ENCODE data around the gene MRPS30. TPM values are rescaled to one million over a fixed set of nuclear protein-coding genes. Genes with fewer than 3 reads are reported as not detected.
A peak's percentile ranks its signal among the peaks of the same experiment; 100 is the strongest.
"Not testable (repeated sequence)": the region's sequence is repeated elsewhere in the genome, so short reads cannot be mapped to it uniquely, and the experiment has no call there.

MRPS30 gene
- total RNA-seq, result 100 to 1,000 TPM in 1 of 2 donors, 10 to 100 TPM in 1; 60.8 to 123 TPM
- 10 to 100 TPM; 33.8 to 52.5 TPM for polyA plus RNA-seq (ENCODE audit: insufficient read length in 2 of 2)
- long read RNA-seq, donor 1, transcript MRPS30-202 (5 exons, 1,678 nt), result major isoform, 13 of 13 reads
- long read RNA-seq, donor 1, partial matches to known transcripts, result 0 of 13 reads
- long read RNA-seq, donor 1, other reads (novel, unspliced or antisense), result 0 of 13 reads
- long read RNA-seq, donor 2, transcript MRPS30-202 (5 exons, 1,678 nt), result major isoform, 7 of 7 reads
- long read RNA-seq, donor 2, partial matches to known transcripts, result 0 of 7 reads
- long read RNA-seq, donor 2, other reads (novel, unspliced or antisense), result 0 of 7 reads
- long read RNA-seq, donor 3, partial matches to known transcripts, result 0 of 2 reads
- long read RNA-seq, donor 3, other reads (novel, unspliced or antisense), result 0 of 2 reads
- long read RNA-seq, donor 4, transcript MRPS30-202 (5 exons, 1,678 nt), result major isoform, 11 of 11 reads
- long read RNA-seq, donor 4, partial matches to known transcripts, result 0 of 11 reads
- long read RNA-seq, donor 4, other reads (novel, unspliced or antisense), result 0 of 11 reads

DNA sequence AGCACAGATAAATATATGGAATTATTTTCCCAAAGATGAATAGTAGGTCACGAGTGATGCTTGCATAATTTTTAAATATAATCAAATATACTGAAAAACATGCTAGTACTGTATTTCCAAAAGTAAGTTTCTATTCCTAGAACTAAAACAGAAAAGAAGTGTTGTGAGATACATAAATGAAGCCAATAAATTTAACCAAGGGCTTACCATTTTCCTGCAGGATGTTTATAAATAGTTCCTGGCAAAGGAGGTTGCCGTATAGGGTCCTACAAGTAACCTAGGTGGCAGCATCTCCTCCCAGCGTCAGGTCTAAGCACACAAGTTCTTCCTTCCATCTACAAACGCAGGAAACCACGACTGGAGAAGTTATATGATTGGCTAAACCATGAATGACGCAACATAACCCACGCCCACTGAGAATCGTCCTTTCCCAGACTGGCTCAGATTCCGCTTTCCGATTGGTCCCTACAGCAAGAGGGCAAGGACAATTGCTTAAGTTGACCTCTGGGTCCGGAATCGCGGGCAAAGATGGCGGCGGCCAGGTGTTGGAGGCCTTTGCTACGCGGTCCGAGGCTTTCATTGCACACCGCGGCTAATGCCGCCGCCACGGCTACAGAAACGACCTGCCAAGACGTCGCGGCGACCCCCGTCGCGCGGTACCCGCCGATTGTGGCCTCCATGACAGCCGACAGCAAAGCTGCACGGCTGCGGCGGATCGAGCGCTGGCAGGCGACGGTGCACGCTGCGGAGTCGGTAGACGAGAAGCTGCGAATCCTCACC lies at the start of gene MRPS30:
Gene MRPS30 (plus strand): TSS at position 513 of the 780 bp plus-strand sequence. CDS start 16 bp downstream, at position 529.
- Histone ChIP-seq H3K9me3 (ENCODE audit: control insufficient read depth, insufficient read depth, low read length) (no peaks in the 10 kb centered on the region), H3K27ac (ENCODE audit: low read depth, low read length) (peak within 1 kb of the TSS; percentile 91), H3K27me3 (ENCODE audit: control insufficient read depth, insufficient read depth, low read length) (no peaks in the 10 kb centered on the region), H3K4me1 (ENCODE audit: control insufficient read depth, insufficient read depth, low read length) (no peaks in the 10 kb centered on the region), H3K36me3 (ENCODE audit: control insufficient read depth, insufficient read depth, low read length) (no peaks in the 10 kb centered on the region), H3K4me3 (ENCODE audit: low read depth, low read length) (peak within 1 kb of the TSS; percentile 83)
- peak; percentile 99 to 100 (median 99) for DNase-seq (ENCODE audit: low read depth in 4 of 6, low spot score in 6 of 6)
- WGBS (ENCODE audit: insufficient coverage), result under 1% methylated on average over 44 of the region's 47 CpGs

DNA sequence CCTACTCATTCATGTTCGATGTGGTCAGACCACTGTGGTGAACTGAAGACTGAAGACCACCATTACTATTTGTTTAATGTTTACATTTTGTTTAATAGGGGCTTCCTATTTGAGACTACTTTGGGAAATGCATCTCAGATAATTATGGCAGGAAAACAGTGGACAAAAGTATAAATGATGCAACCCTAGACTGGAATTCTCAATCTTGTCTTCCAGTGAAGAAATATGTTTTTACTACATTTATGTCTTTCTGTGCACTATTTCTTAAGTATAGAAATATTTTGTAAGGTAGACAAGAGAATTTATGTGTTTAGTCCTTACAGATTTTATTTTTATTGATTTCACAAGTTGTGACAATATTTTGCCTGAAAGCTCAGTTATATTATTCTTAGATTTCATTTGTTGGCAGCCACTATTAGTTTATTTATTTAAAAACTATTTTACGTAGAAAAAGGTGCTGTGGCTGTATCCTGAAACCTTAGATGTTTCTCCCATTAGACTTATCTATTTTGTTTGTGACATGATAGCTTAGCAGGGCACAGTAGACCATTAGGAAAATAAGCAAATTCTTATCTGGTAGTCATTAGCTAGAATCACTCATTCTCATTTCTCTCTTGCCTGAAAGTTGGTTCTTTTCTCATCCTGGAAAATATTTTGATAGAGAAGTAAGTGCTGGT lies 39.4 kb upstream of the MRPS30 start:
- Histone ChIP-seq H3K9me3 (ENCODE audit: control insufficient read depth, insufficient read depth, low read length) (peaks cover 2% of the 10 kb centered on the region), H3K4me1 (ENCODE audit: control insufficient read depth, insufficient read depth, low read length) (no peaks in the 10 kb centered on the region), H3K4me3 (ENCODE audit: low read depth, low read length) (no peak overlapping the region), H3K27me3 (ENCODE audit: control insufficient read depth, insufficient read depth, low read length) (no peaks in the 10 kb centered on the region), H3K27ac (ENCODE audit: low read depth, low read length) (no peak overlapping the region), H3K36me3 (ENCODE audit: control insufficient read depth, insufficient read depth, low read length) (no peaks in the 10 kb centered on the region)
- WGBS (ENCODE audit: insufficient coverage), result no CpG with 5 or more reads among the region's 2 CpGs
- DNase-seq (ENCODE audit: low read depth in 4 of 6, low spot score in 6 of 6), result no peak

DNA sequence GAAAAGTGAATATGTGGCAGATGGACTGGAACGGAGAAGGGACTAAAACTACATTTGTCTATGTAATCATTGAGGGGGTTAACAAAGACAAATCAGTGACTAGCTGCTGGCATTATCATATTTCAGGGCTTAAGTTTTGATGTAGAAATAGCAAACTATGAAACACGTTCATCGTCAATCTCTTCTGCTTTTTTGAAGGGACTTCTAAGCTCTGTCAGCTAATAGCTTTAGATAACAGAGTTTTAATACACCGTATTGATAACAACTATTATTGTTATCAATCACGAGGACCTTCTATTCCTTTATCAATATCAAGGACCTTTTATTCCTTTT lies 38.9 kb upstream of the MRPS30 start:
- Histone ChIP-seq H3K27me3 (ENCODE audit: control insufficient read depth, insufficient read depth, low read length) (no peaks in the 10 kb centered on the region), H3K27ac (ENCODE audit: low read depth, low read length) (no peak overlapping the region), H3K9me3 (ENCODE audit: control insufficient read depth, insufficient read depth, low read length) (peaks cover 2% of the 10 kb centered on the region), H3K4me1 (ENCODE audit: control insufficient read depth, insufficient read depth, low read length) (no peaks in the 10 kb centered on the region), H3K36me3 (ENCODE audit: control insufficient read depth, insufficient read depth, low read length) (no peaks in the 10 kb centered on the region), H3K4me3 (ENCODE audit: low read depth, low read length) (no peak overlapping the region)
- DNase-seq (ENCODE audit: low read depth in 4 of 6, low spot score in 6 of 6), result no peak
- WGBS (ENCODE audit: insufficient coverage), result 100% methylated on average over 1 of the region's 5 CpGs

DNA sequence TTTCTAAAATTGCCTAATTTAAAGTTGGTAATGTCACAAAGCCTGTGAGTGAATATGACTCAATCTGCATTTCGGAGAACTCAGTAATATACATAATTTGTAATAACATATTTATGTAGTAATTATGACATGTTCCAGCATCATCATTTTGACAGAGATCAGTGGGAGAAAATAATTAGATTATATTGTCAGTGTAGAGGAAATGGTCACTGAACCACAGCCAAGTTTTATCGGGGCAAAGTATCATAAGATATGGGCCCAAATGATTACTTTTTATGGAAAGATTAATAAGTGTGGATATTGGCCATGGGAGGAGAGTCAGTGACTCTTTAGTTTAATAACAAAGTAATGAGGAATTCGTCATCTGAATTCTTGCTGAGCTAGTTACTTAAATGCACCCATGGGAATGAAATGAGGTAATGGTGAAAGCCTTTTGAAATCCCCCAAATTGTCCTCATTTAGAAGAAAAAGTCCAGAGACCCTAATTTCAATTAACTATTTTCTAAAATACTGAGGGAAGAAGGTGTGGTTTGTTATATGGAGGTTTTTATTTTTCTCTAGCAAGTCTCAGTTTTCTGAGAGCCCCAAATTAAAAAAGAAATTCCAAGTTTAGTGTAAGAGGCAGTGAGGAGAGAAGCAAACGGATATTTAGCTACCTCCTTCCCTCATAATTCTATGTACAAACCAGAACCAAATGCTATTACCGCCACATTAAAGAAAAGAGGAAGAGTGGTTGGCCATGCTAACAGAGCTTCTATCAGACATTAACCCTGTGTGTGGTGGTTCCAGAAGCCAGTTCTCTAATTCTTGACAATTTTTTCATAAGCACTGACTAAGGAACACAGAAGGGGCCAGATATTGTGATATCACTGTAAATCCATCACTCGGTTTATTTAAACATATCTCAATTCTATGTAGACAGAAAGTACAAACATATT lies 37.7 kb upstream of the MRPS30 start:
- H3K4me3 ChIP-seq (ENCODE audit: low read depth, low read length), result no peak overlapping the region
- H3K27ac ChIP-seq (ENCODE audit: low read depth, low read length), result no peak overlapping the region
- no peaks in the 10 kb centered on the region for H3K4me1 ChIP-seq (ENCODE audit: control insufficient read depth, insufficient read depth, low read length)
- WGBS (ENCODE audit: insufficient coverage), result 63% methylated on average over 2 of the region's 6 CpGs
- H3K36me3 ChIP-seq (ENCODE audit: control insufficient read depth, insufficient read depth, low read length), result no peaks in the 10 kb centered on the region
- H3K9me3 ChIP-seq (ENCODE audit: control insufficient read depth, insufficient read depth, low read length), result peaks cover 2% of the 10 kb centered on the region
- no peak for DNase-seq (ENCODE audit: low read depth in 4 of 6, low spot score in 6 of 6)
- no peaks in the 10 kb centered on the region for H3K27me3 ChIP-seq (ENCODE audit: control insufficient read depth, insufficient read depth, low read length)

DNA sequence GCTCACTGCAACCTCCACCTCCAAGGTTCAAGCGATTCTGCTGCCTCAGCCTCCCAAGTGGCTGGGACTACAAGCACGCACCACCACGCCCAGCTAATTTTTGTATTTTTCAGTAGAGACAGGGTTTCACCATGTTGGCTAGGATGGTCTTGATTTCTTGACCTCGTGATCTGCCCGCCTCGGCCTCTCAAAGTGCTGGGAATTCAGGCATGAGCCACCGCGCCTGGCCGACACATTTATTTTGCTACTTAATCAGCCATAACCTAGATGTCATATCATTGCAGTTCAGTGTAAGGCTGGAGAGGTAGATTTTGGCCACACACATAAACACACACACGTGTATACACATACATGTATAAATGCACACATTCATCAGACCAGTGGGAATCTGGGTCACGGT lies 36.4 kb upstream of the MRPS30 start:
- 100% methylated on average over 3 of the region's 11 CpGs for WGBS (ENCODE audit: insufficient coverage)
- H3K4me1 ChIP-seq (ENCODE audit: control insufficient read depth, insufficient read depth, low read length); DNase-seq (ENCODE audit: low read depth in 4 of 6, low spot score in 6 of 6); H3K36me3 ChIP-seq (ENCODE audit: control insufficient read depth, insufficient read depth, low read length); H3K4me3 ChIP-seq (ENCODE audit: low read depth, low read length); H3K27ac ChIP-seq (ENCODE audit: low read depth, low read length); H3K9me3 ChIP-seq (ENCODE audit: control insufficient read depth, insufficient read depth, low read length); H3K27me3 ChIP-seq (ENCODE audit: control insufficient read depth, insufficient read depth, low read length): not testable (repeated sequence)

DNA sequence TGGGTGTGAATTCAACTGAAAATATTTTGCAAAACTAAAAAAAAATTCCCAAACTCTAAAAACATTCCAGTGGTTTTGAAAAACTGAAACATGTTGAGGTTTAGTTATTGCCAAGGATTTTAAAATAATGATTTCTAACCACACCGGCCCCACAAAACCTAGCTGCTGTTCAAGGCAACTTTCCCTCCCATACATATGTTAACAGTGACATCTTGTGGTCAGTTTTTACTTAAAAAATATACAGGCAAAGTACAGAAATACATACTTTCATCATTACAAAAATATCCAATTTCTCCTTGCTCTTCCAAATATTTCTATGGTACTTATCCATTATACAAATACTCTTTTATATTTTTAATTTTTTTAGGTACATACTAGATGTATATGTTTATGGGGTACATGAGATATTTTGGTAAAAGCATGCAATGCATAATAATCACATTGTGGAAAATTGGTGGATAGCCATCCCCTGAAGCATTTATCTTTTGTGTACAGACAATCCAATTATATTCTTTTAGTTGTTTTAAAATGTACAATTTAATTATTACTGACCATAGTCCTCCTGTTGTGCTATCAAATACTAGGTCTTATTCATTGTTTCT lies 34.4 kb upstream of the MRPS30 start:
- H3K4me1 ChIP-seq (ENCODE audit: control insufficient read depth, insufficient read depth, low read length), result no peaks in the 10 kb centered on the region
- no peaks in the 10 kb centered on the region for H3K9me3 ChIP-seq (ENCODE audit: control insufficient read depth, insufficient read depth, low read length)
- H3K4me3 ChIP-seq (ENCODE audit: low read depth, low read length), result no peak overlapping the region
- WGBS (ENCODE audit: insufficient coverage), result no CpG with 5 or more reads among the region's 1 CpG
- no peaks in the 10 kb centered on the region for H3K27me3 ChIP-seq (ENCODE audit: control insufficient read depth, insufficient read depth, low read length)
- peak; percentile 24 to 92 (median 48) for DNase-seq (ENCODE audit: low read depth in 4 of 6, low spot score in 6 of 6)
- no peaks in the 10 kb centered on the region for H3K36me3 ChIP-seq (ENCODE audit: control insufficient read depth, insufficient read depth, low read length)
- H3K27ac ChIP-seq (ENCODE audit: low read depth, low read length), result no peak overlapping the region

DNA sequence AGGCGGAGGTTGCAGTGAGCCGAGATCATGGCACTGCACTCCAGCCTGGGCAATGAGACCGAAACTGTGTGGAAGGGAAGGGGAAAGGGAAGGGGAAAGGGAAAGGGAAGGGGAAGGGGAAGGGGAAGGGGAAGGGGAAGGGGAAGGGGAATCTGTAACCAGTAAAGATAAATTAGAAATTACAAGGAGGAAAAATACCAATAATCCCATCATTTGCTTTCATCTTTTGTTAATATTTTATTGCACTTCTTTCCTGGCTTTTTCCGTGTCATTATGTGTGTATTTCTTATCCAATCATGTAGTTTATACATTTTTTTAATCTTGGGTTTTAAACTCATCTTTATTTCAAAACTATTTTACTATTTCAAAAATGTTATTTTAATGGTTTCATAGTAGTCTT lies 29.6 kb upstream of the MRPS30 start:
- H3K36me3 ChIP-seq (ENCODE audit: control insufficient read depth, insufficient read depth, low read length), result no peaks in the 10 kb centered on the region
- H3K4me1 ChIP-seq (ENCODE audit: control insufficient read depth, insufficient read depth, low read length), result no peaks in the 10 kb centered on the region
- H3K9me3 ChIP-seq (ENCODE audit: control insufficient read depth, insufficient read depth, low read length), result no peaks in the 10 kb centered on the region
- no peak for DNase-seq (ENCODE audit: low read depth in 4 of 6, low spot score in 6 of 6)
- WGBS (ENCODE audit: insufficient coverage), result 100% methylated on average over 2 of the region's 4 CpGs
- no peak overlapping the region for H3K4me3 ChIP-seq (ENCODE audit: low read depth, low read length)
- no peaks in the 10 kb centered on the region for H3K27me3 ChIP-seq (ENCODE audit: control insufficient read depth, insufficient read depth, low read length)
- H3K27ac ChIP-seq (ENCODE audit: low read depth, low read length), result no peak overlapping the region

DNA sequence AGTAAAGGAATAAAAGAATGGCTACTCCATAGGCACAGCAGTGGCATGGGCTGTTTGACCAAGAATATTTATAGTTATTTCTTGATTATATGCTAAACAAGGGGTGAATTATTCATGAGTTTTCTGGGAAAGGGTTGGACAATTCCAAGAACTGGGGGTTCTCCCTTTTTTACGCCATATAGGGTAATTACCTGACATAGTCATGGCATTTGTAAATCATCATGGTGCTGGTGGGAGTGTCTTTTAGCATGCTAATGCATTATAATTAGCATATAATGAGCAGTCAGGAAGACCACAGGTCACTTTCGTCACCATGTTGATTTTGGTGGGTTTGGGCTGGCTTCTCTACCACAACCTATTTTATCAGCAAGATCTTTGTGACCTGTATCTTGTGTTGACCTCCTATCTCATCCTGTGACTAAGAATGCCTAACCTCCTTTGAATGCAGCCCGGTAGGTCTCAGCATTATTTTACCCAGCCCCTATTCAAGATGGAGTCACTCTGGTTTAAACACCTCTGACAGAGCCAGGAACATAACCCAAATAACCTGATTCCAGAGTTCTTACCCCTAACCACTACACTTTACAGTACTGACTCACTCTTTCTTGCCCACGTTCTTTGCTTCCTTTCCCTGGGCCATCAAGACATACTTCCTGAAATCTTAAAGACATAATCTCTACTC lies 25.0 kb upstream of the MRPS30 start:
- no peaks in the 10 kb centered on the region for H3K36me3 ChIP-seq (ENCODE audit: control insufficient read depth, insufficient read depth, low read length)
- WGBS (ENCODE audit: insufficient coverage), result 94% methylated on average over 3 of the region's 4 CpGs
- H3K4me1 ChIP-seq (ENCODE audit: control insufficient read depth, insufficient read depth, low read length), result no peaks in the 10 kb centered on the region
- no peak for DNase-seq (ENCODE audit: low read depth in 4 of 6, low spot score in 6 of 6)
- no peaks in the 10 kb centered on the region for H3K27me3 ChIP-seq (ENCODE audit: control insufficient read depth, insufficient read depth, low read length)
- no peak overlapping the region for H3K27ac ChIP-seq (ENCODE audit: low read depth, low read length)
- H3K9me3 ChIP-seq (ENCODE audit: control insufficient read depth, insufficient read depth, low read length), result peaks cover 5% of the 10 kb centered on the region
- no peak overlapping the region for H3K4me3 ChIP-seq (ENCODE audit: low read depth, low read length)

All from spinal cord (tissue), 10 donors.